C4-2B (cell line): Measurements from ENCODE around the gene RNPC3.

Experiments used
- CTCF ChIP-seq: fragments of 450-650 bp; conservative IDR thresholded peaks from 2 replicates; pipeline ENCODE4 v1.5.1; 2017; ENCODE audit warnings: mild to moderate bottlenecking
- ZFX ChIP-seq: fragments of 450-650 bp; IDR thresholded peaks from 2 replicates; pipeline ENCODE4 v1.6.1; 2017

GRCh38 chr1:103576065-103576464 lies 50.6 kb downstream of the RNPC3 start:
- no peak for TF ChIP-seq CTCF
- no peak for TF ChIP-seq ZFX
